Testis (tissue), 2 donors: Measurements from ENCODE around the gene UPF1.

Experiments used
- CTCF ChIP-seq, 3 experiments: fragments of 450-650 bp in 2 of 3; fragments of 200-600 bp in 1 of 3; sonication (generic) in 1 of 3; IDR thresholded peaks; one replicate each; pipeline ENCODE4 v1.5.1; 2016 to 2019; ENCODE audit warnings: antibody characterized with exemption in 3 of 3, mild to moderate bottlenecking in 2 of 3, moderate library complexity in 1 of 3
- POLR2A ChIP-seq: fragments of 450-650 bp; IDR thresholded peaks from one replicate; pipeline ENCODE4 v1.6.1; 2017; ENCODE audit warnings: antibody characterized with exemption, mild to moderate bottlenecking, moderate library complexity

GRCh38 chr19:18910010-18910409 lies 78.3 kb downstream of the UPF1 start:
- TF ChIP-seq POLR2A (no peak), CTCF (IDR thresholded peaks at IDR 0.05) (no peak)
